DOHH2 (cell line): ENCODE measurements around the gene RAB27B.

ENCODE experiments used
- CTCF ChIP-seq: fragments of 200-600 bp; sonication (generic); IDR thresholded peaks from one replicate; pipeline ENCODE4 v1.5.1; 2014; ENCODE audit warnings: antibody characterized with exemption, mild to moderate bottlenecking, low read depth, low read length; ENCODE audit not compliant: poor library complexity, severe bottlenecking
- EZH2phosphoT487 ChIP-seq: fragments of 200-600 bp; sonication (generic); IDR thresholded peaks from 2 replicates; pipeline ENCODE4 v1.6.1; 2017; ENCODE audit warnings: borderline replicate concordance, mild to moderate bottlenecking, antibody characterized with exemption, low read length, moderate library complexity, mixed read lengths

- TF ChIP-seq CTCF (no peak), EZH2phosphoT487 (no peak)
These were observed 22.3 kb downstream of the RAB27B start for GRCh38 chr18:54850598-54850997.
